ENCODE results near the gene ZNF22.

The ZNF22 gene

DNA sequence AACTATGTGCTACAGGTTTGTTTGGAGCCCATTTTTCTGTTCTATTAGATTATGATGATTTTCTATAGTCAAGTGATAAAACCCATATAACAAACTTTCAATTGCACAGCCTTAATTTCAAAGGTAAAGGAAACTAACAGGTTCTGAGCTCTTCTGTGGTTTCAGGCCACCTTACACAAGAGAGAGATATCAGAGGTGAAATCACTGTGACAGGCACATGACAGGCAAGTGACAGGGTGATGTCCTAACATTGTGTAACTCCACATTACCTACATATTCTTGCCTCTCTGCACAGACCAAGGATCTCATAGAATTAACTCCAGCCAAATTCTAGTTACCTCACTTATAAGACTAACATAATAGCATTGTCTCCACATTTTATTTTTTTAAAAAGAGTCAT is 35.0 kb downstream of the ZNF22 start:
- DNase-seq: no peak

DNA sequence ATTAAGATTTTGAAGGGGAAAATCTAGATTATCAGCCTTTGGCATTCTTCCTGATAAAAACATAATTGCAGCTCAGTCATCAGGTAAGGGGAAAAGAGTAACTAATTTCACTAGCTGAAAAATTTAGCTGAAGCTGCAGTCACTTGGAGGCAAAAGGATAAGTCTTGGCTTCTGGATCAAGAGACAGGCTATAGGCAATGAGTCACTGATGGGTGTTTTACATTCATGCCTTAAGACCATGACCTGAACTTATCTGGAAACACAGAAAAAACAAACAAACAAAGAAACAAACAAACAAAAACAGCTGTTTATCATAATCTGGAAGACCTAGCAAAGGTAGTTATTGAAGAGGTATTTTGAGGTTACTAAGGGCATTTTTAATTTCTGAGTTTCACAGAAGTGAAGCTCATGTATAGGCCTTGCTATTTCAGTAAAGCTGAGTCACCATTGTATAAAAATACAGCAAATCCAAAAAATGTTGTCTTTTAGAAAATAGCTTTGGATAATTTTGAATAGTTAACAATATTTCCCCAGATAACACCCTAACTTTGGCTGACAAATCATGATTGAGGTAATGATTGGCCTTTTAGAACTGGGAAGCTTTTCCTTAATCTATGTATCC is 40.3 kb downstream of the ZNF22 start:
- DNase-seq: no peak

DNA sequence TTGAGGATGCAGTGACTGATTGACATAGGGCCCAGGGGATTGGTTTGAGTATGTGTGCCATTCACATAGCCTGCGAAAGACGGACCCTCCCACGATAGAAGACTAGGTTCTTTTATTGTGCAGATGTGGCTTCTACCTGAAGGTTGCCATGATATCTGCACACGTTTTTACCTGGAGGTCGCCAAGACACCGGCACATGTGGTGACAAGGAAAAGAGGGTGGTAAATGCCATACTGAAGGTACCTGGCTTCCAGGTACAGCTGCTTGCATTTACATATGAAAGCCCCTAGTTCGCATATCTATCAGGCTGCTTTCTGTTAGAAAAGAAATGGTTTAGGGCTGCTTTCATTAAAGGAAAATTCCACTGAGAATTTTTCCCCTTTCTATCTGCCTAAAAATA is 43.6 kb downstream of the ZNF22 start:
- no peak for DNase-seq

DNA sequence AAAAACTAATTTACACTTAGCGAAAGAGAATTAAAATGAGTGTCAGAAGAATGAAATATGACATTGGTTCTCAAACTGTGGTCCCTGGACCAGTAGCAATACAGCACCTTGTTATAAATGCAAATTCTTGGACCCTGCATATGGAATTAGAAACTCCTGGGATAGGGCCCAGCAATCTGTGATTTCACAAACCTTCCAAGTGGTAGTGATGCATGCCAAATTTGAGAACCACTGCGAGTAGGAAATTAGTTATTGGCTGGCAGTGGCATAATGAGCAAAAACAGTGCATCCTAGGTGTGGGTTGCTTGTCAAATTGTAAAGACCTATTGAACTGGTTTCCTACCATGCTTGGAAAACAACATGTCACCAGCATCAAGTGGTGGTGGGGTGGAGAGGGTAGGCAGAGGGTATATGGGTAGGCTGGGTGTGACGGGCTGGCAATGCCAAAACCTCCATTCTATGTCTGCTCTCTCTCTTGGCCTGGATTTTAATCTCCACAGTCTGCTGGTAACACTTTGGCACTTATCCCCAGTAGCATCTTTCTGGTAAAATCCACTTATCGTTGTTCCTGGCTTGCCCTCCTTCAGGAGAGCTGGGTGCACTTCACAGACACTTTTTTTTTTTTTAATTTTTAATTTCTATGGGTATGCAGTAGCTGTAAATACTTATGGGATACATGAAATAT is 50.0 kb downstream of the ZNF22 start:
- DNase-seq: no peak

DNA sequence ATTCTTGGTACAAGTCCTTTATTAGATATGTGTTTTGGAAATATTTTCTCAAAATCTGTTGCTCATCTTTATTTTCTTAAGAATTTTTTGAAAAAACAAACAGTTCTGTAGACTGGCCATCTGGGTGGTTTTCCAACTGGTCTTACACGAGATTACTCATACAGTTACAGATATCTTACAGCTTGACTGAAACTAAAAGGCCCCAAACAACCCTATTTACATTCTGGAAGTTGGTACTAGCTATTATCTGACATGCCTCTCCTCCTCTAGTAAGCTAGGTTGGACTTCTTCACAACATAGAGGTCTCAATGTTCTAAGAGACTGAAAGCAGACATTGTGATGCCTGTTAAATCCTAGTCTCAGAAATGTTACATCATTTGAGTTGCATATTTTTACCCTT is 52.0 kb downstream of the ZNF22 start:
- no peak for DNase-seq

DNA sequence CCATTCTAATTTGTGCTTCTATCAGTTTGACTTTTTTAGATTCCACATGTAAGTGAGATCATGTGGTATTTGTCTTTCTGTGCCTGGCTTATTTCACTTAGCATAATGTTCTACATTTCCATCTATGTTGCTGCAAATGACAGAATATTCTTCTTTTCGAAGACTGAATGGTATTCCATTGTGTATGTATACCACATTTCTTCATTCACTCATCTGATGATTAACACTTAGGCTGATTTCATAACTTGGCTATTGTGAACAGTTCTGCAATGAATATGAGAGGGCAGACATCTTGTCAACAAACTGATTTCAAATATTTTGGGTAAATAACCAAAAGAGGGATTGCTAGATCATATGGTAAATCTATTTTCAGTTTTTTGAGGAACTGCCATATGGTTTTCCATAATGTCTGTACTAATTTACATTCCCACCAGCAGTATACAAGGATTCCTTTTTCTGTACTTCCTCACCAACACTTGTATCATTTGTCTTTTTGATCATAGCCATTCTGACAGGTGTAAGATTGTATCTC is 52.9 kb downstream of the ZNF22 start:
- DNase-seq: no peak
